Measurements from ENCODE around the gene RGS4. TPM values are rescaled to one million over a fixed set of nuclear protein-coding genes. Genes with fewer than 3 reads are reported as not detected.

RGS4 gene
- polyA plus RNA-seq, 1 donor (not counting 4 experiments of a cell fraction or from before 2014, with no cell fraction given), result 0.90 TPM

DNA sequence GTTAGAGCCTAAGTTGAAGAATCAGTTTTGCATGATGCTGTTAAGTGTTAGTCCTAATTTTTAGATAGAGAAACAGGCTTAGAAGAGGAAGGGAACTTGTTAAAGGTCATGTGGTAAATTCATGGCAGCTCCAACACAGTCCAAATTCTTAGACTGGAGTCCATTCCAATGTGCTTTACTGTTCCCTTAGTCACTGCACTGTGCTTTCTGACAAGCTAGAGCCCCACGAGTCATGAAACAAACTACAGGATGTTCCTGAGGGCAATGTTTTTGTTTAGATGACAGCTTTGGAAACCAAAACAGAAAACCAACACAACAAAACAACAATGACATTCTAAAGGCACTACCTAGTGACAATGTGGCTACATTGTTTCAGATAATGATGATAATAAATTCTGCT is 23.1 kb upstream of the RGS4 start:
- H3K9me3 ChIP-seq (ENCODE audit: control insufficient read depth, low read depth, low read length), result no peaks in the 10 kb centered on the region
- H3K36me3 ChIP-seq (ENCODE audit: control insufficient read depth in 2 of 2, extremely low read depth in 1 of 2, insufficient read depth in 2 of 2, low read length in 2 of 2), result no peaks in the 10 kb centered on the region
- no peak overlapping the region for H3K27ac ChIP-seq (ENCODE audit: control insufficient read depth, insufficient read depth, low read length)
- H3K9me1 ChIP-seq (ENCODE audit: control insufficient read depth, extremely low read depth, insufficient read depth, low read length), result no peaks in the 10 kb centered on the region
- H3K79me2 ChIP-seq (ENCODE audit: control insufficient read depth, insufficient read depth, low read length), result no peaks in the 10 kb centered on the region
- no peak overlapping the region for H3K4me2 ChIP-seq (ENCODE audit: control insufficient read depth, extremely low read depth, insufficient read depth, low read depth, low read length)
- no peak for TF ChIP-seq EZH2 (IDR thresholded peaks at IDR 0.05; ENCODE audit: low read length)
- TF ChIP-seq, protein P1, sequence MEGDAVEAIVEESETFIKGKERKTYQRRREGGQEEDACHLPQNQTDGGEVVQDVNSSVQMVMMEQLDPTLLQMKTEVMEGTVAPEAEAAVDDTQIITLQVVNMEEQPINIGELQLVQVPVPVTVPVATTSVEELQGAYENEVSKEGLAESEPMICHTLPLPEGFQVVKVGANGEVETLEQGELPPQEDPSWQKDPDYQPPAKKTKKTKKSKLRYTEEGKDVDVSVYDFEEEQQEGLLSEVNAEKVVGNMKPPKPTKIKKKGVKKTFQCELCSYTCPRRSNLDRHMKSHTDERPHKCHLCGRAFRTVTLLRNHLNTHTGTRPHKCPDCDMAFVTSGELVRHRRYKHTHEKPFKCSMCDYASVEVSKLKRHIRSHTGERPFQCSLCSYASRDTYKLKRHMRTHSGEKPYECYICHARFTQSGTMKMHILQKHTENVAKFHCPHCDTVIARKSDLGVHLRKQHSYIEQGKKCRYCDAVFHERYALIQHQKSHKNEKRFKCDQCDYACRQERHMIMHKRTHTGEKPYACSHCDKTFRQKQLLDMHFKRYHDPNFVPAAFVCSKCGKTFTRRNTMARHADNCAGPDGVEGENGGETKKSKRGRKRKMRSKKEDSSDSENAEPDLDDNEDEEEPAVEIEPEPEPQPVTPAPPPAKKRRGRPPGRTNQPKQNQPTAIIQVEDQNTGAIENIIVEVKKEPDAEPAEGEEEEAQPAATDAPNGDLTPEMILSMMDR (optimal IDR thresholded peaks at IDR 0.05 in 1 of 3, IDR thresholded peaks at IDR 0.05 in 1 of 3, conservative IDR thresholded peaks at IDR 0.05 in 1 of 3; ENCODE audit: extremely low read depth in 1 of 3, insufficient read depth in 2 of 3, low read length in 3 of 3), result no peak
- H3K9ac ChIP-seq (ENCODE audit: control insufficient read depth, extremely low read depth, insufficient read depth, low read length), result no peak overlapping the region
- FAIRE-seq, result no peak
- H2AFZ ChIP-seq (ENCODE audit: control insufficient read depth, low read length), result no peak overlapping the region
- H4K20me1 ChIP-seq (ENCODE audit: control insufficient read depth, extremely low read depth, insufficient read depth, low read length), result no peaks in the 10 kb centered on the region
- peaks cover 3% of the 10 kb centered on the region for H3K4me1 ChIP-seq (ENCODE audit: control insufficient read depth, extremely low read depth, insufficient read depth, low read length)
- dilution Hi-C loops (cut with MboI; ENCODE audit: extremely low pct_ligation_motif_present, low sequenced_read_pairs), result no loop called here
- H3K4me3 ChIP-seq (ENCODE audit: control insufficient read depth in 2 of 3, extremely low read depth in 1 of 3, insufficient read depth in 2 of 3, low read depth in 1 of 3, low read length in 3 of 3), result no peak overlapping the region
- no peak for DNase-seq (ENCODE audit: low read depth, low spot score)
- H3K27me3 ChIP-seq (ENCODE audit: control insufficient read depth, extremely low read depth, insufficient read depth, low read length), result no peaks in the 10 kb centered on the region

DNA sequence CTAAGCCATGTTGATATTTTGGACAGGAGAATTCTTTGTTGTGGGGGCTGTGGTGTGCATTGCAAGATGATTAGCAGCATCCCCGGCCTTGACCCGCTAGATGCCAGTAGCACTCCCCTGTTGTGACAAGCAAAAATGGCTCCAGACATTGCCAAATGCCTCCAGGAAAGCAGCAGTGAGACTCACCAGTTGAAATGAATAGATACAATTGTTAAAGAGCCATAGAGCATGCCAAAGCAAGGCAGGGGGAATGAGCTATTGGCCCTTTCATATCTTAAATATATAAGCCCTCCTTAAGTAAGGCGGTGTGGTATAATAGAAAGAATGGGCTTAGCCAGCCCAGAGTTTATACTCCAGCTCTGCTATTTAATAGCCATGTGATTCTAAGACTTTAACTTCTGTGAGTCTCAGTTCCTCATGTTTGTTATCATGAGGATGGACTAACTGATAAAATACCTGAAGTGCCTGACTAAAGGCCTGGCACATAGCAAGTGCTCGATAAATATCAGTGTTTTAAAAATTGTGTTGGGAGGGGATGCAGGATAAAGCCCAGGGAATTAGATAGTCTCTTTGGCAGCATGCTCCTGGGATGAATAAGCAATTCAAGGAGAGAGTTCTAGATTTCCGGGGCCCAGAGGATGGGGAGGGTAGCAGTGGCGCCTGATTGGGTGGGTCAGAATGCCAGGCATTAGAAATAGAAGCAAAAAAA is 21.1 kb upstream of the RGS4 start:
- Histone ChIP-seq H3K9me1 (ENCODE audit: control insufficient read depth, extremely low read depth, insufficient read depth, low read length) (no peaks in the 10 kb centered on the region), H3K4me3 (ENCODE audit: control insufficient read depth in 2 of 3, extremely low read depth in 1 of 3, insufficient read depth in 2 of 3, low read depth in 1 of 3, low read length in 3 of 3) (no peak overlapping the region), H4K20me1 (ENCODE audit: control insufficient read depth, extremely low read depth, insufficient read depth, low read length) (no peaks in the 10 kb centered on the region), H3K79me2 (ENCODE audit: control insufficient read depth, insufficient read depth, low read length) (no peaks in the 10 kb centered on the region), H3K9me3 (ENCODE audit: control insufficient read depth, low read depth, low read length) (no peaks in the 10 kb centered on the region), H3K4me2 (ENCODE audit: control insufficient read depth, extremely low read depth, insufficient read depth, low read depth, low read length) (no peak overlapping the region), H3K36me3 (ENCODE audit: control insufficient read depth in 2 of 2, extremely low read depth in 1 of 2, insufficient read depth in 2 of 2, low read length in 2 of 2) (no peaks in the 10 kb centered on the region), H3K27me3 (ENCODE audit: control insufficient read depth, extremely low read depth, insufficient read depth, low read length) (no peaks in the 10 kb centered on the region), H3K4me1 (ENCODE audit: control insufficient read depth, extremely low read depth, insufficient read depth, low read length) (peaks cover 3% of the 10 kb centered on the region), H3K27ac (ENCODE audit: control insufficient read depth, insufficient read depth, low read length) (no peak overlapping the region), H3K9ac (ENCODE audit: control insufficient read depth, extremely low read depth, insufficient read depth, low read length) (no peak overlapping the region), H2AFZ (ENCODE audit: control insufficient read depth, low read length) (no peak overlapping the region)
- no peak for TF ChIP-seq EZH2 (IDR thresholded peaks at IDR 0.05; ENCODE audit: low read length)
- TF ChIP-seq, protein P1 (optimal IDR thresholded peaks at IDR 0.05 in 1 of 3, IDR thresholded peaks at IDR 0.05 in 1 of 3, conservative IDR thresholded peaks at IDR 0.05 in 1 of 3; ENCODE audit: extremely low read depth in 1 of 3, insufficient read depth in 2 of 3, low read length in 3 of 3), result peak in 1 of 3 experiments; percentile 10
- FAIRE-seq, result no peak
- no peak for DNase-seq (ENCODE audit: low read depth, low spot score)
- dilution Hi-C loops (cut with MboI; ENCODE audit: extremely low pct_ligation_motif_present, low sequenced_read_pairs), result no loop called here

Data from keratinocyte (primary cell).